ENCODE measurements around the gene CCSER2. TPM values are rescaled to one million over a fixed set of nuclear protein-coding genes. Genes with fewer than 3 reads are reported as not detected.
"Not testable (repeated sequence)": the region's sequence is repeated elsewhere in the genome, so short reads cannot be mapped to it uniquely, and the experiment has no call there.

CCSER2 gene
- total RNA-seq, 3 donors from 2014 or later = 49.8 to 61.2 (median 49.9) TPM

- intact Hi-C loops (cut with DNase I; ENCODE audit: low total_unique reads) = no loop called here
- no peak for DNase-seq (ENCODE audit: low spot score in 2 of 2)
- no peak overlapping the region for H3K27ac ChIP-seq
- no peaks in the 10 kb centered on the region for H3K4me1 ChIP-seq
- H3K27me3 ChIP-seq = no peaks in the 10 kb centered on the region
- TF ChIP-seq POLR2AphosphoS5 (IDR thresholded peaks at IDR 0.05) (no peak), POLR2A (IDR thresholded peaks at IDR 0.05) (no peak)
- TF ChIP-seq, protein P1, sequence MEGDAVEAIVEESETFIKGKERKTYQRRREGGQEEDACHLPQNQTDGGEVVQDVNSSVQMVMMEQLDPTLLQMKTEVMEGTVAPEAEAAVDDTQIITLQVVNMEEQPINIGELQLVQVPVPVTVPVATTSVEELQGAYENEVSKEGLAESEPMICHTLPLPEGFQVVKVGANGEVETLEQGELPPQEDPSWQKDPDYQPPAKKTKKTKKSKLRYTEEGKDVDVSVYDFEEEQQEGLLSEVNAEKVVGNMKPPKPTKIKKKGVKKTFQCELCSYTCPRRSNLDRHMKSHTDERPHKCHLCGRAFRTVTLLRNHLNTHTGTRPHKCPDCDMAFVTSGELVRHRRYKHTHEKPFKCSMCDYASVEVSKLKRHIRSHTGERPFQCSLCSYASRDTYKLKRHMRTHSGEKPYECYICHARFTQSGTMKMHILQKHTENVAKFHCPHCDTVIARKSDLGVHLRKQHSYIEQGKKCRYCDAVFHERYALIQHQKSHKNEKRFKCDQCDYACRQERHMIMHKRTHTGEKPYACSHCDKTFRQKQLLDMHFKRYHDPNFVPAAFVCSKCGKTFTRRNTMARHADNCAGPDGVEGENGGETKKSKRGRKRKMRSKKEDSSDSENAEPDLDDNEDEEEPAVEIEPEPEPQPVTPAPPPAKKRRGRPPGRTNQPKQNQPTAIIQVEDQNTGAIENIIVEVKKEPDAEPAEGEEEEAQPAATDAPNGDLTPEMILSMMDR (IDR thresholded peaks at IDR 0.05) = no peak
- no peaks in the 10 kb centered on the region for H3K9me3 ChIP-seq
- H3K36me3 ChIP-seq = no peaks in the 10 kb centered on the region
- H3K4me3 ChIP-seq = no peak overlapping the region
These were observed 16.1 kb downstream of the CCSER2 start for GRCh38 chr10:84344526-84344925.

DNA sequence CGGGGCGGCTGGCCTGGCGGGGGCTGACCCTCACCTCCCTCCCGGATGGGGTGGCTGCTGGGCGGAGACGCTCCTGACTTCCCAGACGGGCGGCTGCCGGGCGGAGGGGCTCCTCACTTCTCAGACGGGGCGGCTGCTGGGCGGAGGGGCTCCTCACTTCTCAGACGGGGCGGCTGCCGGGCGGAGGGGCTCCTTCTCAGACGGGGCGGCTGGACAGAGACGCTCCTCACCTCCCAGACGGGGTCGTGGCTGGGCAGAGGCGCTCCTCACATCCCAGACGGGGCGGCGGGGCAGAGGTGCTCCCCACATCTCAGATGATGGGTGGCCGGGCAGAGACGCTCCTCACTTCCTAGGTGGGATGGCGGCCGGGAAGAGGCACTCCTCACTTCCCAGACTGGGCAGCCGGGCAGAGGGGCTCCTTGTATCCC, 19.2 kb downstream of the CCSER2 start:
- H3K4me1 ChIP-seq; H3K36me3 ChIP-seq; H3K27me3 ChIP-seq; intact Hi-C loops (cut with DNase I; ENCODE audit: low total_unique reads); DNase-seq (ENCODE audit: low spot score in 2 of 2); H3K27ac ChIP-seq; H3K4me3 ChIP-seq; H3K9me3 ChIP-seq: not testable (repeated sequence)

GRCh38 chr10:84348447-84348846, 20.1 kb downstream of the CCSER2 start:
- Histone ChIP-seq H3K4me3 (no peak overlapping the region), H3K4me1 (no peaks in the 10 kb centered on the region), H3K36me3 (no peaks in the 10 kb centered on the region), H3K27ac (peak overlapping the region; percentile 59 to 74), H3K27me3 (no peaks in the 10 kb centered on the region), H3K9me3 (no peaks in the 10 kb centered on the region)
- TF ChIP-seq POLR2A (IDR thresholded peaks at IDR 0.05) (no peak), POLR2AphosphoS5 (IDR thresholded peaks at IDR 0.05) (no peak)
- TF ChIP-seq, protein P1 (IDR thresholded peaks at IDR 0.05) = no peak
- no peak for DNase-seq (ENCODE audit: low spot score in 2 of 2)
- intact Hi-C loops (cut with DNase I; ENCODE audit: low total_unique reads) = no loop called here

DNA sequence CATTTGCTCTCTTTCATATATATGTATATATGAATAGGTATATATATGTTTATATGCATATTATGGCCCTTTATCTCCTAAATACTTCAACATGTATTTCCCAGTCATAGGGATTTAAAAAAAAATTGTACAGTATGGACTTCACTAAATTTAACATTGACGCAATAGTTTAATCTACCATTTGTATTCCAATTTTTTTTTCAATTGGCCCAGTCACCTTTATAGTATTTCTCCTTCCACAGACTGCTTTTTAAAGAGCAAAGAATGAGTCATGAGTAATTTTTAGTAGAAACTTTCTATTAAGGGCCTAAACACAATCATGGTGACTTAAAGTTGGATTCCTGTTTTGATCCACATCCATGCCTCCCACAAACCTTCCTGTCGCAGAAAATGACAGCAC, 20.5 kb downstream of the CCSER2 start:
- peak overlapping the region; percentile 29 to 80 for H3K27ac ChIP-seq
- H3K4me1 ChIP-seq = no peaks in the 10 kb centered on the region
- H3K9me3 ChIP-seq = no peaks in the 10 kb centered on the region
- no peak overlapping the region for H3K4me3 ChIP-seq
- no peaks in the 10 kb centered on the region for H3K36me3 ChIP-seq
- intact Hi-C loops (cut with DNase I; ENCODE audit: low total_unique reads) = no loop called here
- no peak for TF ChIP-seq POLR2A (IDR thresholded peaks at IDR 0.05)
- no peak for TF ChIP-seq POLR2AphosphoS5 (IDR thresholded peaks at IDR 0.05)
- TF ChIP-seq, protein P1 (IDR thresholded peaks at IDR 0.05) = no peak
- no peaks in the 10 kb centered on the region for H3K27me3 ChIP-seq
- no peak for DNase-seq (ENCODE audit: low spot score in 2 of 2)

GRCh38 chr10:84352251-84352842, 24.0 kb downstream of the CCSER2 start:
- DNase-seq (ENCODE audit: low spot score in 2 of 2) = peak in 1 of 2 donors; percentile 36

More at GRCh38 chr10:84352251-84352842, 24.0 kb downstream of the CCSER2 start:
- Histone ChIP-seq H3K4me3 (no peak overlapping the region), H3K4me1 (no peaks in the 10 kb centered on the region), H3K36me3 (no peaks in the 10 kb centered on the region), H3K27me3 (no peaks in the 10 kb centered on the region), H3K27ac (no peak overlapping the region), H3K9me3 (no peaks in the 10 kb centered on the region)
- TF ChIP-seq, protein P1 (IDR thresholded peaks at IDR 0.05) = peak in 2 of 3 donors; percentile 35 to 40
- TF ChIP-seq POLR2A (IDR thresholded peaks at IDR 0.05) (no peak), POLR2AphosphoS5 (IDR thresholded peaks at IDR 0.05) (no peak)
- intact Hi-C loops (cut with DNase I; ENCODE audit: low total_unique reads) = no loop called here

Data from breast epithelium (tissue), 4 donors.